CD4-positive, alpha-beta T cell (primary cell): ENCODE measurements around the gene VWC2L. TPM values are rescaled to one million over a fixed set of nuclear protein-coding genes. Genes with fewer than 3 reads are reported as not detected.

Experiments used
- ATAC-seq: fragments of 200-7000 bp; cut with Tn5 transposase; one replicate; pipeline ENCODE4 v1.10.0; 2022; ENCODE audit warnings: mild to moderate bottlenecking; ENCODE audit not compliant: poor library complexity
- CTCF ChIA-PET: fragments of 350-600 bp; sonication (Branson Sonifier 250); formaldehyde crosslinking; loops from one replicate; lab custom pipeline; 2021; ENCODE audit warnings: antibody characterized with exemption, inconsistent platforms; lab: Charles Lee
- POLR2A ChIA-PET: fragments of 350-600 bp; sonication (Branson Sonifier 250); formaldehyde crosslinking; loops from one replicate; lab custom pipeline; 2021; ENCODE audit warnings: antibody characterized with exemption, inconsistent platforms; lab: Charles Lee
- DNase-seq, 14 experiments: peaks; one replicate each; pipeline ENCODE4 v3.0.0-alpha.2; 2013 to 2020; ENCODE audit warnings: mixed read lengths in 2 of 14
- H3K27ac ChIP-seq, 2 donors: one replicate each; pipeline versions ENCODE4 v1.5.1 to v1.7.0; 2013; ENCODE audit warnings: low read length in 2 of 2, low read depth in 1 of 2, mild to moderate bottlenecking in 1 of 2
- H3K27me3 ChIP-seq, 2 experiments: 1 replicate in 1 of 2; 2 replicates in 1 of 2; pipeline versions ENCODE4 v1.6.1 to v1.7.0; 2013; ENCODE audit warnings: low read length in 2 of 2, control low read depth in 1 of 2, mild to moderate bottlenecking in 1 of 2, moderate library complexity in 1 of 2; ENCODE audit not compliant: insufficient read depth in 2 of 2, control insufficient read depth in 1 of 2
- H3K36me3 ChIP-seq: one replicate; pipeline ENCODE4 v1.6.1; 2013; ENCODE audit warnings: low read length, control low read depth; ENCODE audit not compliant: insufficient read depth
- H3K4me1 ChIP-seq: one replicate; pipeline ENCODE4 v1.6.1; 2013; ENCODE audit warnings: low read length, control low read depth; ENCODE audit not compliant: insufficient read depth
- H3K4me3 ChIP-seq: one replicate; pipeline ENCODE4 v1.5.1; 2013; ENCODE audit warnings: mild to moderate bottlenecking, low read length, moderate library complexity
- H3K9me3 ChIP-seq, 2 experiments: 1 replicate in 1 of 2; 2 replicates in 1 of 2; pipeline versions ENCODE4 v1.6.1 to v1.7.0; 2013; ENCODE audit warnings: low read length in 2 of 2, mild to moderate bottlenecking in 2 of 2, control low read depth in 1 of 2, moderate library complexity in 1 of 2; ENCODE audit not compliant: control insufficient read depth in 1 of 2, insufficient read depth in 1 of 2
- H3K27ac Mint-ChIP-seq: one replicate; pipeline ENCODE4 v1.8.0; 2020; ENCODE audit warnings: mixed read lengths
- H3K27me3 Mint-ChIP-seq: one replicate; pipeline ENCODE4 v1.8.0; 2021; ENCODE audit warnings: mixed read lengths
- H3K36me3 Mint-ChIP-seq: one replicate; pipeline ENCODE4 v1.8.0; 2021; ENCODE audit warnings: low read depth, mixed read lengths
- H3K4me1 Mint-ChIP-seq: one replicate; pipeline ENCODE4 v1.8.0; 2021; ENCODE audit warnings: low read depth, mixed read lengths
- H3K4me3 Mint-ChIP-seq: one replicate; pipeline ENCODE4 v1.8.0; 2020; ENCODE audit warnings: mild to moderate bottlenecking, mixed read lengths
- H3K9me3 Mint-ChIP-seq: one replicate; pipeline ENCODE4 v1.8.0; 2020; ENCODE audit warnings: mixed read lengths
- CTCF ChIP-seq: fragments of 200-600 bp; IDR thresholded peaks from one replicate; pipeline ENCODE4 v1.8.0; 2022; ENCODE audit warnings: antibody characterized with exemption, mild to moderate bottlenecking
- intact Hi-C, 2 experiments: fragments of 100-400 bp; cut with DNase I in 1 of 2; cut with micrococcal nuclease in 1 of 2; formaldehyde crosslinking; loops; one replicate each; pipeline versions ENCODE4 v1.15.1 to v1.9.0; 2023 to 2025; cut with DNase I, micrococcal nuclease
- total RNA-seq, 174 experiments: library from RNA in 2 of 174; stranded (reverse) in 2 of 174; gene quantifications; one replicate each; pipeline ENCODE4 v1.2.3 and lab custom pipeline; 2021 to 2026

VWC2L gene
- total RNA-seq, 2 experiments from 2014 or later: not detected

- Mint-ChIP-seq H3K27ac (no peak overlapping the region), H3K36me3 (no peaks in the 10 kb centered on the region), H3K4me1 (no peaks in the 10 kb centered on the region), H3K27me3 (no peaks in the 10 kb centered on the region), H3K9me3 (no peaks in the 10 kb centered on the region), H3K4me3 (no peak overlapping the region)
- intact Hi-C loops: no loop called here
- no peak overlapping the region for H3K4me3 ChIP-seq
- H3K4me1 ChIP-seq: no peaks in the 10 kb centered on the region
- TF ChIP-seq CTCF: no peak
- DNase-seq: no peak
- no peaks in the 10 kb centered on the region for H3K9me3 ChIP-seq
- ATAC-seq: no peak
- no peak overlapping the region for H3K27ac ChIP-seq
- ChIA-PET CTCF (no interaction called here), POLR2A (no interaction called here)
- no peaks in the 10 kb centered on the region for H3K36me3 ChIP-seq
- H3K27me3 ChIP-seq: no peaks in the 10 kb centered on the region
Observed at GRCh38 chr2:214550786-214551185, 139.9 kb downstream of the VWC2L start.

GRCh38 chr2:214557884-214558283 lies 147.0 kb downstream of the VWC2L start:
- Mint-ChIP-seq H3K4me3 (no peak overlapping the region), H3K9me3 (no peaks in the 10 kb centered on the region), H3K27me3 (no peaks in the 10 kb centered on the region), H3K4me1 (no peaks in the 10 kb centered on the region), H3K27ac (no peak overlapping the region), H3K36me3 (no peaks in the 10 kb centered on the region)
- H3K4me3 ChIP-seq: no peak overlapping the region
- no peaks in the 10 kb centered on the region for H3K36me3 ChIP-seq
- H3K27ac ChIP-seq: no peak overlapping the region
- no peaks in the 10 kb centered on the region for H3K27me3 ChIP-seq
- no peaks in the 10 kb centered on the region for H3K4me1 ChIP-seq
- TF ChIP-seq CTCF: no peak
- no peaks in the 10 kb centered on the region for H3K9me3 ChIP-seq
- no peak for ATAC-seq
- POLR2A ChIA-PET: no interaction called here
- intact Hi-C loops: no loop called here
- CTCF ChIA-PET: no interaction called here
- DNase-seq: no peak

DNA sequence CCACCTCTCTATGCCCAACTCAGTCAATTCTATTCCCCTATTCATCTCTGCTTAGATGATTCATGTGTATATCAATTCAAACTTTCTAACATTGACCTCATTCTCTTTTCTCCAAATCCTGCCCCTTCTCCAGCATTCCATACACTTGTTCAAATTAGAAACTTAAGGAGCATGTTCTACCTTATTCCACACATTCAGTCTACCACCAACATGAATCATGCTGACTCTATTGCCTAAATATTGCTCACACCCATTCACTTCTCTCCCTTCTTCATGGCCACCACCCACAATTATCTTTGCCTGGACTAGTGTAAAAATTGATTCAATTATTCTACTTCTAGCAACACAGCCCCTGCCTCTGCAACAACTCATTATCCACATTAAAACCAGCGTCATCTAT lies 147.5 kb downstream of the VWC2L start:
- Histone ChIP-seq H3K4me3 (no peak overlapping the region), H3K27me3 (no peaks in the 10 kb centered on the region), H3K4me1 (no peaks in the 10 kb centered on the region), H3K27ac (no peak overlapping the region), H3K36me3 (no peaks in the 10 kb centered on the region), H3K9me3 (no peaks in the 10 kb centered on the region)
- no peak for DNase-seq
- TF ChIP-seq CTCF: no peak
- Mint-ChIP-seq H3K27me3 (no peaks in the 10 kb centered on the region), H3K4me3 (no peak overlapping the region), H3K36me3 (no peaks in the 10 kb centered on the region), H3K4me1 (no peaks in the 10 kb centered on the region), H3K9me3 (no peaks in the 10 kb centered on the region), H3K27ac (no peak overlapping the region)
- ChIA-PET POLR2A (no interaction called here), CTCF (no interaction called here)
- intact Hi-C loops: no loop called here
- ATAC-seq: no peak
